GM18505 (cell line): Measurements from ENCODE around the gene HOXA6.

Experiments used
- ATAC-seq: cut with Tn5 transposase; IDR thresholded peaks from one replicate; pipeline ENCODE4 v1.9.1; 2021; ENCODE audit not compliant: unreplicated experiment
- POLR2A ChIP-seq: IDR thresholded peaks from 4 replicates; pipeline ENCODE4 v1.6.1; 2011; ENCODE audit warnings: borderline replicate concordance; ENCODE audit not compliant: insufficient read depth, insufficient read length; ENCODE audit errors: extremely low read depth

Gene HOXA6

DNA sequence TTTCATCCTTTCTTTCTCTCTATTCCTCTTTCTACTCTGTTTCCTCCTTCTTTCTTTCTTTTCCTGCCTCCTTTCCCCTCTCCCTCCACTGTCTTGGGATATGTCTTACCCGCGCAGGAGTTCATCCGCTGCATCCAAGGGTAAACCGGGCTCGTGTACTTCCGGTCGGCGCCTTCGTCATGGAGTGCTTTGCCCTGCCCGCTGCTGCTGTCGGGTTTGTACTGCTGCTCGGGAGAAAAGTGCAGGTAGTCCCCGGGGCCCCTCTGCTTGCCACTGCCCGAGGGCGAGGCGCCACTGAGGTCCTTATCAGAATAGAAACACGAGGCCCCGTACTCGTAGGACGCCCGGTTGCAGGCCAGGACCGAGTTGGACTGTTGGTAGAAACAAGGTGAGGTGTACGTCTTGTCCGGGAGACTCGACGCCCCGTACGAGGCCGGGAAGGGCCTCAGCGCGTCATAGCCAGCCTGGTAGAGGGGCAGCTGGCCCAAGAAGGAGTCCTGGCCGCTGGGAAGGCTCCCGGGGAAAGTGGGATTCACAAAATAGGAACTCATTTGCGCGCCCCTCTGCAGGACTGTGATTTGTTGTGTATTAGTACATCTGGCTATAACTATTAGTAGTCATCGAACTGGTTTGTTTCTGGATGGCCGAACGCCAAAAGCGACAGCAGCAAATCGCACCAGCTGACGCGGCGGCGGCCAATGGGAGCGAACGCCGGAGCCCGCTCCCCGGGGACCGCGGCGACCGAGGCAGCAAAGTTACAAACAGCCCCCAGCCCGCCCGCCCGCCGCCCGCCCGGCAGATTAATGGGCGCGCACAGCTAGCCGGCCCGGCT, at the start of gene HOXA6:
HOXA6 (minus strand) TSS at position 576 of the 832 bp plus-strand sequence; CDS start at position 551, 25 bp downstream.
- no peak for TF ChIP-seq POLR2A
- ATAC-seq = no peak

DNA sequence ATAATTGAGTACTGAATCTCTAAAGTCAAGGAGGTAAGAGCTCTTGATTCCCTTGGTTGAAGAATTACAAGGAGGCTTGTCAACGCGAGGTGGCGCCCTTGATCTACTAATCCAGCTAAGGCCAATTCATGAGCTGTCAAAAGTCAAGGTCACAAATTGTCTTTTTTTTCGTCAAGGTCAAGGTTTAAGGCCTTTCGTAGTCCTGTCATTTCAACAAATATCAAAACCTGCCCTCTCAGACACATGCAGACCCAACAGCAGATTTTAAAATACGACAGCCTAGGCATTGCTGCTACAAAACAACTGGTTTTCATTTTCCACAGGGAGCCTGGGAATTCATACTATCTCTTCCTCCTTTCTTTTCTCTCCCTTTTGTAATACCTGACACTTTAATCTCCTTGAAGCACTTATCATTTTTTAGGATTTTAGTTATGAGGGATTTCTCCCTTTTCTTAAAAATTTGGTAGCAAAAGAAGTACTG, 48.8 kb upstream of the HOXA6 start:
- ATAC-seq = no peak
- TF ChIP-seq POLR2A = no peak

DNA sequence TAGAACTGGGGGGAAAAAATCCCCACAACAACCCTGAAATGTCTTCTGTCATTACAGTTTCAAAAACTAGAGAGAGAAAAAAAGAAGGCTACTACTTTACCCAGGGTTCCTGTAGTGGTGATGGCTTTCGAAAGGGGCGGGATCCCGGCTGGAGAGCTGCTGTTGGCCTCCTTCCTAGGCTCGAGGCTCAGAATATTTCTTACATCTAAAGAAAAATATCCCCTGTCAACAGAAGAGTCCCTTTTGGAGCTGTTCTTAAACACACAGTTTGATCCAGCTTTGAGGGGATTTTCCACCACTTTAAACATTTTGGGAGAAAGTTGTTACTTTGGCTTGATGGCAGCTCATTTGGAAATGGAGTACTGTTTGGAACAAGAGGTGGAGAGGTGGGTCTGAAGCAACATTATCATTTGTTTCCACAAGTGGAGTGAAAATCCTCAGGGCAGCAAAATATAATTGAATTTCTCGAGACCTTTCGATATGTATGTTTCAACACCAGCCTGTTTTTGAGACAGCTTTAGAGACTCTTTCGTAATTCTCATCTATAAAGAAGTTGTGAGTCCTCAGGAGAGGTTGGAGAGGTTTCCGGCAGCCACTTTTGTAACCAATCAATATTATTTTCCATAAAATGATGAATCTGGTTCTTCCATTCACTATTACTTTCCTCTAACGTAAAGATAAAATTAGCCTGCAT, 47.3 kb upstream of the HOXA6 start:
- no peak for TF ChIP-seq POLR2A
- ATAC-seq = no peak

DNA sequence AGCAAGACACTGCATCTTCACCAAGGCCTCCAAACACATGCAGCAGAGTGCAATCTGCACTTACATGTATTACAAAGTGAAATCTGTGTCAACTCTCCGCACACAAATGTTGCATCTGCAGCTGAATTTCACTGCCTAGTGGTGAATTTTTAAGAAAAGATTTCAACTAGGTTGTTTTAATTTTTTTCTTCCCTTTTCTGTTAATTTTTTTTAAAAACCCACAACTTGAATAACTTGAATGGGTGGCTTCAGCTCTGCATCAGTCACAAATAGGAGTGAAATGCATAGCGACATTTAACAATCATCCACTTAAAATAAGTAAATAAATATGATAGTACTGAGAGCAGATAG, 46.4 kb upstream of the HOXA6 start:
- TF ChIP-seq POLR2A = no peak
- ATAC-seq = no peak

DNA sequence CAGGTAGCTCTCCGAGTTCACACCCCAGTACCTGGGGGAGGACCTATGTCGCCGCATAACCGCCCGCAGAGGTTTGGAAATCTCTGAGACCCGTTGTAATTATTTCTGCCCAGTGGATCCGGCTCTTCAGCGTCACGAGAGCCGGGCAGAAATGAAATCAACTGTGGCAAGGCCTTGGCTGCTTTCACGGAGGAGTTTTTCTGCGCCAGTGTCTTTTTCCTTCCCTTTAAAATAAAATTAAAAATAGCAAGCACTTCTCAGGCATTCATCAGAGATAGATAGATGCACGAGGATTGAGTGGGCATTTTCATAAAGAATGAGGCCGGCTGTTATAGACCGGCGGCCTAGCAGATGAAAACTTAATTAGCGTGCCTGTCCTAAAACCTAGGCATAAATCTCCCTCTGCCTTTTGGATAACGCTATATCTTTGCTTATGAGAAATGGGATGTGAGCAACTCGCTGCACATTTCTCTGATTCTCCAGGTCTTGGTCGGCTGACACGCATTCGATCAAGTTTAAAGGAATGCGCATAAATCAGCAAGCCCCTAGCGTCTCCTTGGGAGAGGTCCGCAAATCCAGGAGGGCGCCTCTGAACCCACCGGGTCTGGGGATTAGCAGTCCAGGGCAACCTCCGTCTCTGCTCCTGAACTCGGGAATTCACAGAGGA, 45.9 kb upstream of the HOXA6 start:
- TF ChIP-seq POLR2A = no peak
- ATAC-seq = no peak

DNA sequence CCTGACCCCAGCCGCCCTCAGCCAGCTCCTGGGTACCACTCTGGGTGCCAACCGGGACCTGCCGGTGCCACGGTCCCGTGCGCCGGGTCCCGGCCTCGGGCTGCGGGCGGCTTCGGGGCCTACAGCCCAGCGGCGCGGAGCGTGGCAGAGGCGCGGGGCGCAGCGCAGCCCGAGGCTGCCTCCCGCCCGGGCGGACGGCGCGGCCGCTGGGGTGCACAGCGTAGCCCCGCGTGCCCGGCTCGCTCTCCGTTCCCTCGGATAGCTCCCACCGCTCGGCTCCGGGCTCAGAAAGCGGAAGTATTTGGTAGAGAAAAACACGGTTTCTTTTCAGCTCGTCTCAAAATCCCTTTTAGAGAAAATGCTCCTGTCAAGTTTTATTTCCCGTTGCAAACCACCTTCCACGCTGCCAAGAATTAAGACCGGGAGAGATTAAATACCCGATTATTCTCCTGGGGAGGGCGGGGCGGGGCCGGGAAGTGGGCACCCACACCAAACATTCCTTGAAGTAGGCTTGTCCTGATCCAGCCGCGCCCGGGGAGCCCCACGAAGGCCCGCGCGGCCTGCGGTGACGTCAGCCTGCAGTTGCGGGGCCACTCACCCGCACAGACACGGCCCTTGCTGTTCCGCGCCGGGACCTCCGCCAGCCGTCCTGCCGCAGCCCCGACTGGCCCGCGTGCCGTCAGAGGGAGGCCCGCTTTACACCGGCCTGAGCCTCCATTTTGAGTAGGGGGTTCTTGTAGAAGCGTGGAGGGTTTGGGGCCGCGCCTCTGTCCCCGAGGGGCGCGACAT, 45.2 kb upstream of the HOXA6 start:
- ATAC-seq = no peak
- no peak for TF ChIP-seq POLR2A

DNA sequence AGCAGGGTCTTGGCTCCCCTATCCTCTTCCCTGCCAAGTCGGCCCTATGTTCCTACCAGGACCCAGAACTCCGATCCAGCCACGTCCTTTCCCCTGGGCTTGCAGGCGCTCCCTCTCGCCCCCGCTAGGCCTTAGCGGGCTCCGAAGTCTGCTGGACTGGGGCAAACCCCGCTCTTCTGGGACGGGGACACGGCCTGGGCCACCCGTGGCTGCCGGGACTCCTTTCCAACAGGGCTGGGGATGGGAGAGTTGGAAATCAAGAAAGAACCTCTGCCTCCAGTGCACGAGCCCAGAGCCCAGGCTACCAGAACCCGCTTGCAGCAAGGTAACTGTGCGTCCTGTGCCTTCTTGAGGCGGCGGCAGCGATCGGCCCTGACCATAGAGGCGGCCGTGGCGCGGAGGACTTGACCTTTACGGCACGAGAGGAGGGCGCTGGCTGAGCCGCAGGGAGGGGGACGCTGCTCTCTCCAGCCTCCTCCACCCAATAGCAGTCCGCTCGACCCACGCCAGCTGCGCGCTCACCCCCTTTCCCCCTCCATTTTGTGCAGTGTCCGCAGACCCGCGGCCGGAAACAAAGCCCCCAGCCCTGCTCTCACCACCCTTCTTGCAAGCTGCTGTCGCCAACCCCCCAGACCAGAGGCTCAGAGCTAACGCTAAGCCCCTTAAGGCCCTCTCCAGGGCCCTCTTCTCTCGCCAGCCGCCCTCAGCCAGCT, 44.4 kb upstream of the HOXA6 start:
- TF ChIP-seq POLR2A = no peak
- ATAC-seq = no peak

DNA sequence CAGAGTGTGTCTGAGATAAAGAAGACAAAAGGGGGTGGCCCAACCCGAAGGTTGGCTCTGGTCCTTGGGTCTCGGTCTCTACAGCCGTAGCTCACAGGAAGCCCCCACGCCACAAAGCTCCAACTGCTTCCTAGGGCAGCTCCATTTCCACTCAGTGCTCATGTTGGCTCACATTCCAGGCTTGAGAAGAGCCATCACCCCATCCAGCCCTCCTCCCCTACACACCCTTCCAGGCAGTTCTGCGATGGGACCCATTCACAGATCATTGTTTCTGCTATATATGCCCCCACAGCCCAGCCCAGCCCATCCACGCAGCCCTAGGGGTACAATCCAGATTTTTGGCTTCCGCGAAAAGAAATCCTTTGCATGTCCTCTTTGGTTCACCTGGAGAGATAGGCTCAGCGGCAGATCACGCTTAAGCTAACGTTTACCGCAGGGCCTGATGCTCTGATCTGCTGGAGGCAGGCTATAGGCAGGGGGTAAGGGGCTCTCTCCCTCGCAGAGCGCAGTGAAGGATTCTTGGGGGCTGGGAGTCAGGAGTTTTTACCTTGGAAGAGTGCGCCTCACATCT, 43.7 kb upstream of the HOXA6 start:
- no peak for ATAC-seq
- no peak for TF ChIP-seq POLR2A

DNA sequence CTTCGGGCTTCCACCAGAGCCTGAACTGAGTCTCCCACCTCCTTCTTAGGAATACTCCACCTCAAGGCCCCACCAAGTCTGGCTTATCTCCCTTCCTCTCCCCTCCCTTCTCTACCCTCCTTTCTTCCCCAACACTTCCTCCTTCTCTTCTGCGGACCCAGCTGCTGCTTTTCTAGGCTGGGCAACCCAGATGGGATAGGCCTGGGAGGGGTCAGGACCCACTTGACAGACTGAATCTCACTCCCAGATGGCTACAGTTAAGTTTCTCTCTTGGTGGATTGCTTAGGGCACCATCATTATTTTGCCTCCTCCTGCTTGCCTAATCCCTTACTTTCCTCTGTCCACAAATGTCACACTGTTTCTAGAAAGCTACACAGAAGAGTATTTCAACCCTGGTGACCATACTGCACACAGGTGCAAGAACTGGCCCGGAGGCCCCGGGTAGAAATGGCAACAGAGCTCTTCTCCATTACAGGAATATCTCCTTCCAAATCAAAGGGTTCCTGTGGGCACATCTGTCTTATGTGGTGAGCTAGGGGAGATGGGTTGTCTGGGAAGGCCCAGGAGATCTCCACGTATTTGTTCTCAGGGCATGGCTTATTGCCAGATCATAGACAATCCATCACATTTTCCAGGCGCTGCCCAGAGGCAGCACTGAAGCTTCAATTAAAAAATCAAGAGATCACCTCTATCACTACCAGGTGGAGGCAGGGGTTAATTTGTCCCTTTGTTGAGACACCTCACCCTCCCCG, 42.6 kb upstream of the HOXA6 start:
- no peak for TF ChIP-seq POLR2A
- no peak for ATAC-seq

DNA sequence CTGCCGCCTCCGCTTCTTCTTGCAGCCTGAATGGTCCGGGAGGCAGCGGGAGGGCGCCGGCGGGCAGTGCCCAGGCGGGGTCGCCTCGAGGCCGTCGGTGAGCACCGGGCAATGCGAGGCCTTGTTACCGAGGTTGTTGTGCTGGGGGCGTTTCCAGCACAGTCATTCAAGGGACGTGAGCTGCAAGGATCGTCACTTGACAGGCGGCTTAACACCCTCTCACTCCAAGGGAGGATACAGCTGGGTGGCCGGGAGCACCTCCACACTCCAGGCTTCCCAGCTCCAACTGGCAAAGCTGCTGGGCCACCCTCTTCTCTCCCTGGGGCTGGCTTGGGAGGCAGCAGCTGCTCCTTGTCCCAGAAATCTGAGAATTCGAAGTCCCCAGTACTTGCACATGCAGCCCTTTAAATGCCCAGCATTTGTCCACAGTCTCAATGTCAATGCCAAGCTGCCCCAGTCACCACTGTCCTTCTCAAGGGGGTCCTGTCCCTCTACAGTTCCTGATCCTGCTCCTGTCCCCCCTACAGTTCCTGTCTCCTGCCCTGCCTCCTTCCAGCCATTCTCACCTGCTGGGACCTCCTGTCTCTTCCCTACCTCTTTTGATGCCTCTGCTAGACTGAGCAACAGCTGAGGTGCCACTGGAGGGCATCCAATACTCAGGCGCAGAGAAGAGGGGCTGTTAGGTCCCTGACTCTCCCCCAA, 41.9 kb upstream of the HOXA6 start:
- TF ChIP-seq POLR2A = no peak

DNA sequence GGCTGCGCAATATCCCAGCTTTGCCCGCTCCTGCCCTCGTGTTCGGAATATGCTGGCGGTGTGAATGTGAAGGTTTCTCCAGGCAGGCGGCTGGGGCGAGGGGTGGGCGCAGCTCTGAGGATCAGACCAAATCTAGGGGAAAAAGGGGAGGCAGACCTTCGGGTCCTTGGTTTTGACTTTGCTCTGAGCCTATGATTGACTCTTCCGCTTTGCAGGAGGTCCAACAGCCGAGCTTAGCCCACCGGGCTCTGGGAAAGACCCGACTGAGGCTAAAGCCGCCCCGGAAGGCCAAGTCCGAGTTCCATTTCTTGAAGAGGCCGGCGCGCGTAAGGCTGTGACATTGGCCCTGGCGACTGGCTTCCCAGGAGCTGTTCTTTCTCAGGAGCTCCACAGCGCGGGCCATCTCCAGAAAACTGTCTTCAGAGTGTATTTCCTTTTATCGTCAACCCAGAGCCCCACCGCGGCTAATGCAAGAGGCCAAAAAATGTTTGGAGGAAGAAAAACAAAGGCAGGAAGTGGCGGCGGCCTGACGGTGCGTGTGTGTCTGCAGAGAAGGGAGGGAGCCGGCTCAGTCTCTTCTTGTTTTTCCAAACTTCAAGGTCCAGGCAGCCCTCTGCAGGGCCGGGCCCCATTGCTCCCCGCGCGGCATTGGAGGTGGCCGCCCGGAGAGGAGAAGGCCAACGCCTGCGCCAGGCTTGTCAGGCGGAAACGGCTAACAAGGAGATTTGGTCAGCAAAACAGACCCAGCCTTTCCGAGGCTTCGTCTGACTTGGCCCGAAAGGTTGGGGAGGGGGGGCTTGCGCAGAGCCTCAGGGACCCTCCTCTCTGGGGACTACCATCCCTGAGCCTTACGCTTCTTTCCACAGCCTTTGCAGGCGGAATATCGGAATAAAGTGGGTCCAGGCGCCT, 41.1 kb upstream of the HOXA6 start:
- ATAC-seq = no peak
- TF ChIP-seq POLR2A = no peak

More for the DNA sequence above, 41.9 kb upstream of the HOXA6 start:
- ATAC-seq = no peak
